HuH-7 (cell line): ENCODE data around the gene CRYGD.
A peak's percentile ranks its signal among the peaks of the same experiment; 100 is the strongest.
"Not testable (repeated sequence)": the region's sequence is repeated elsewhere in the genome, so short reads cannot be mapped to it uniquely, and the experiment has no call there.

Experiments
- DNase-seq: peaks from one replicate; pipeline ENCODE4 v3.0.0; 2011; ENCODE audit warnings: low spot score

CRYGD gene

GRCh38 chr2:208129744-208130711 is 5.7 kb upstream of the CRYGD start, which contains the start of gene CRYGC:
Gene CRYGC, minus strand, starts transcription at chr2:208129828. Its CDS starts 36 bp downstream, at chr2:208129792.
- DNase-seq, result no peak

GRCh38 chr2:208128136-208128535 is 3.8 kb upstream of the CRYGD start:
- DNase-seq, result no peak

GRCh38 chr2:208127090-208127489 is 2.8 kb upstream of the CRYGD start:
- no peak for DNase-seq

- no peak for DNase-seq
Measured at GRCh38 chr2:208125251-208125650, 927 bp upstream of the CRYGD start.

GRCh38 chr2:208122248-208122647 is 2.1 kb downstream of the CRYGD start:
- no peak for DNase-seq

GRCh38 chr2:208118918-208119317 is 5.4 kb downstream of the CRYGD start:
- DNase-seq, result no peak

- DNase-seq, result not testable (repeated sequence)
Measured at GRCh38 chr2:208117390-208117789, 6.9 kb downstream of the CRYGD start.

- no peak for DNase-seq
Measured at GRCh38 chr2:208112969-208113368, 11.4 kb downstream of the CRYGD start.

- not testable (repeated sequence) for DNase-seq
Measured at GRCh38 chr2:208112273-208112745, 12.0 kb downstream of the CRYGD start.

- DNase-seq, result no peak
Measured at GRCh38 chr2:208103616-208104015, 20.7 kb downstream of the CRYGD start.

- DNase-seq, result peak; percentile 57
Measured at GRCh38 chr2:208101716-208102631, 22.4 kb downstream of the CRYGD start.

- DNase-seq, result no peak
Measured at GRCh38 chr2:208099682-208100470, 24.4 kb downstream of the CRYGD start.

GRCh38 chr2:208098701-208099100 is 25.6 kb downstream of the CRYGD start:
- not testable (repeated sequence) for DNase-seq

GRCh38 chr2:208098267-208098666 is 26.1 kb downstream of the CRYGD start:
- no peak for DNase-seq

GRCh38 chr2:208097801-208098200 is 26.5 kb downstream of the CRYGD start:
- DNase-seq, result no peak

- DNase-seq, result no peak
Measured at GRCh38 chr2:208097313-208097712, 27.0 kb downstream of the CRYGD start.

GRCh38 chr2:208096080-208096479 is 28.2 kb downstream of the CRYGD start:
- DNase-seq, result no peak

- DNase-seq, result no peak
Measured at GRCh38 chr2:208093128-208093527, 31.2 kb downstream of the CRYGD start.

GRCh38 chr2:208092093-208092832 is 32.1 kb downstream of the CRYGD start:
- DNase-seq, result no peak

- DNase-seq, result no peak
Measured at GRCh38 chr2:208090420-208090819, 33.9 kb downstream of the CRYGD start.

- DNase-seq, result no peak
Measured at GRCh38 chr2:208086029-208086428, 38.3 kb downstream of the CRYGD start.
